Lower lobe of right lung (tissue), 2 donors: ENCODE data around the gene PIK3AP1. TPM values are rescaled to one million over a fixed set of nuclear protein-coding genes. Genes with fewer than 3 reads are reported as not detected.

Experiments used
- ATAC-seq, 2 donors: fragments of 200-7000 bp; cut with Tn5 transposase; one replicate each; pipeline ENCODE4 v1.9.1; 2020 to 2022; ENCODE audit warnings: mild to moderate bottlenecking in 2 of 2, moderate library complexity in 2 of 2
- DNase-seq: peaks from one replicate; pipeline ENCODE4 v3.0.0-alpha.2; 2020
- H3K27ac ChIP-seq: fragments of 200-600 bp; one replicate; pipeline ENCODE4 v1.8.0; 2022
- H3K27me3 ChIP-seq: fragments of 200-600 bp; one replicate; pipeline ENCODE4 v1.8.0; 2022; ENCODE audit warnings: low read depth
- H3K36me3 ChIP-seq: fragments of 200-600 bp; one replicate; pipeline ENCODE4 v1.8.0; 2022; ENCODE audit warnings: mild to moderate bottlenecking
- H3K4me1 ChIP-seq: fragments of 200-600 bp; one replicate; pipeline ENCODE4 v1.8.0; 2022
- H3K4me3 ChIP-seq: fragments of 200-600 bp; one replicate; pipeline ENCODE4 v1.8.0; 2022; ENCODE audit warnings: mild to moderate bottlenecking
- H3K9me3 ChIP-seq: fragments of 200-600 bp; one replicate; pipeline ENCODE4 v1.8.0; 2022
- intact Hi-C: fragments of 100-400 bp; cut with DNase I; formaldehyde crosslinking; loops from one replicate; pipeline ENCODE4 v1.11.0; 2022
- total RNA-seq: library from RNA; stranded (reverse); fragmentation: NEBNext Ultra II Directional; extraction: Animal tissue kit (Norgen Biotek cat#: 25700); gene quantifications from one replicate; pipeline ENCODE4 v1.2.1, GENCODE V29; 2021
- TF ChIP-seq, protein P1 (sequence below): fragments of 200-600 bp; IDR thresholded peaks from one replicate; pipeline ENCODE4 v1.8.0; 2022; ENCODE audit warnings: antibody characterized with exemption, mild to moderate bottlenecking
- donor health status: DM: no; HTN: yes; CAD: no; lungs with severe emphysema.

Gene PIK3AP1
- total RNA-seq, 1 donor from 2014 or later: 71.6 TPM

DNA sequence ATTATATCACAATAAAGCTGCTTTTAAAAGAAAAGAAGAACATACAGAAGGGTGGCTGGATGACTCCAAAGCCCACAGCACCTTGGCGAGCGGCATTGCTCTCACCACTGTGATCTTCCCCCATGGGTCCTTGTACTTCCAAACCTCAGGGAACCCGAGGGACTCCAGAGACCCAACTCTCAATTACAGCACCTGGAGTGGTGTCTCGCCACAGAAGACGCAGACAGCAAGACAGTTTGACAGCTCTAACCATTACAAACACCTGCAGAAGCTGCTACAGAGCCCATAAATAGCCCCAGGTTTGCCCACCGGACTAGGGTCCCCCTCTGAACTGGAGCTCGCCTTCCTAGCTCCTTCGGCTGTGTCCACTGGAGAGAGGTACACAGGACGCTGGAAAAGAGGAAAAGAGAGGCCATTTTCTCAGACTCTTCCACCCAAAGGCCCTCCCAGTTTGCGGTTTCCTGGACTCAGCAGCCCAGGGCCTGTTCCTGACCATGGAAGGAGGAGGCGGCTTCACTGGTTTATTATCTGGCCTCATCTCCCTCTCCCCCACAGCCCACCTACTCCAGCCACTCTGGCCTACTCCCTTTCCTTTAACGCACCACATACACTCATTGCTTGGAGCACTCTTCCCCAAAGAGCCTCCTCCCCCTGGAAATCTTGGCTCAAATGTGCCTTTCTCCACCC, 1.9 kb downstream of the PIK3AP1 start:
- TF ChIP-seq, protein P1, sequence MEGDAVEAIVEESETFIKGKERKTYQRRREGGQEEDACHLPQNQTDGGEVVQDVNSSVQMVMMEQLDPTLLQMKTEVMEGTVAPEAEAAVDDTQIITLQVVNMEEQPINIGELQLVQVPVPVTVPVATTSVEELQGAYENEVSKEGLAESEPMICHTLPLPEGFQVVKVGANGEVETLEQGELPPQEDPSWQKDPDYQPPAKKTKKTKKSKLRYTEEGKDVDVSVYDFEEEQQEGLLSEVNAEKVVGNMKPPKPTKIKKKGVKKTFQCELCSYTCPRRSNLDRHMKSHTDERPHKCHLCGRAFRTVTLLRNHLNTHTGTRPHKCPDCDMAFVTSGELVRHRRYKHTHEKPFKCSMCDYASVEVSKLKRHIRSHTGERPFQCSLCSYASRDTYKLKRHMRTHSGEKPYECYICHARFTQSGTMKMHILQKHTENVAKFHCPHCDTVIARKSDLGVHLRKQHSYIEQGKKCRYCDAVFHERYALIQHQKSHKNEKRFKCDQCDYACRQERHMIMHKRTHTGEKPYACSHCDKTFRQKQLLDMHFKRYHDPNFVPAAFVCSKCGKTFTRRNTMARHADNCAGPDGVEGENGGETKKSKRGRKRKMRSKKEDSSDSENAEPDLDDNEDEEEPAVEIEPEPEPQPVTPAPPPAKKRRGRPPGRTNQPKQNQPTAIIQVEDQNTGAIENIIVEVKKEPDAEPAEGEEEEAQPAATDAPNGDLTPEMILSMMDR: no peak
- Histone ChIP-seq H3K36me3 (no peaks in the 10 kb centered on the region), H3K4me3 (peak overlapping the region; percentile 66), H3K27me3 (peaks cover 7% of the 10 kb centered on the region), H3K27ac (no peak overlapping the region), H3K4me1 (peaks cover 11% of the 10 kb centered on the region), H3K9me3 (no peaks in the 10 kb centered on the region)
- intact Hi-C loops: no loop called here
- DNase-seq (no peak), ATAC-seq (no peak)

DNA sequence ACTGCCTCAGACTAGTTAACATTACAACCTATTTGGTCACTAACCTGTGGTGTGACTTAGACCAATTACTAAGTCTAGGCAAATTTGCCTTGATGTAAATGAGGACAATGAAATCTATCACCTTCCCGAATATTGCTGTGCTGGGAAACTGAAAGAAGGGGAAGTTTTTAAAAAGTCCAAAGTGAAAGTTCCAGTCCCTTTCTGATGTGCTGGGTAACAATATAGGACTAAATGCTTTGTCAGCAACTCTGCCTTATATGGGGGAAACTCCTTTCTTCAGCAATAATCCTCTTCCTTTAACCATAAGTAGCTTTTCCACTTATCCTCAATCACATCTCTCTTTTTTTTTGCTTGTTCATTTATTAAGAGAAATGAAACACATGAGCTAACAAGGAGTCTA, 3.9 kb downstream of the PIK3AP1 start:
- ATAC-seq: no peak
- Histone ChIP-seq H3K36me3 (no peaks in the 10 kb centered on the region), H3K27ac (no peak overlapping the region), H3K4me1 (peaks cover 11% of the 10 kb centered on the region), H3K4me3 (no peak overlapping the region), H3K27me3 (peaks cover 5% of the 10 kb centered on the region), H3K9me3 (no peaks in the 10 kb centered on the region)
- intact Hi-C loops: no loop called here
- DNase-seq: no peak
- TF ChIP-seq, protein P1: no peak

GRCh38 chr10:96714746-96715255, 5.5 kb downstream of the PIK3AP1 start:
- peaks cover 6% of the 10 kb centered on the region for H3K4me1 ChIP-seq

GRCh38 chr10:96714031-96714590, 6.2 kb downstream of the PIK3AP1 start:
- Histone ChIP-seq H3K27ac (no peak overlapping the region), H3K4me3 (no peak overlapping the region), H3K4me1 (peaks cover 6% of the 10 kb centered on the region), H3K36me3 (no peaks in the 10 kb centered on the region), H3K9me3 (no peaks in the 10 kb centered on the region), H3K27me3 (no peaks in the 10 kb centered on the region)
- intact Hi-C loops: no loop called here
- DNase-seq: no peak
- ATAC-seq: no peak
- TF ChIP-seq, protein P1: no peak

More at GRCh38 chr10:96714746-96715255, 5.5 kb downstream of the PIK3AP1 start:
- Histone ChIP-seq H3K9me3 (no peaks in the 10 kb centered on the region), H3K27ac (no peak overlapping the region), H3K27me3 (no peaks in the 10 kb centered on the region), H3K4me3 (no peak overlapping the region), H3K36me3 (no peaks in the 10 kb centered on the region)
- TF ChIP-seq, protein P1: no peak
- intact Hi-C loops: no loop called here
- ATAC-seq (no peak), DNase-seq (no peak)

- Histone ChIP-seq H3K27ac (no peak overlapping the region), H3K36me3 (no peaks in the 10 kb centered on the region), H3K9me3 (no peaks in the 10 kb centered on the region), H3K27me3 (no peaks in the 10 kb centered on the region), H3K4me1 (peaks cover 6% of the 10 kb centered on the region), H3K4me3 (no peak overlapping the region)
- DNase-seq: no peak
- TF ChIP-seq, protein P1: no peak
- ATAC-seq: no peak
- intact Hi-C loops: no loop called here
Measured at GRCh38 chr10:96712662-96713271, 7.5 kb downstream of the PIK3AP1 start.
